Lower leg skin (tissue), 3 donors: ENCODE data around the gene KCNJ4.
"Not testable (repeated sequence)": the region's sequence is repeated elsewhere in the genome, so short reads cannot be mapped to it uniquely, and the experiment has no call there.

Source experiments
- CTCF ChIP-seq, 3 donors: fragments of 450-650 bp; IDR thresholded peaks; one replicate each; pipeline ENCODE4 v1.5.1; 2016; ENCODE audit warnings: antibody characterized with exemption in 3 of 3, mild to moderate bottlenecking in 3 of 3, moderate library complexity in 2 of 3
- POLR2A ChIP-seq, 2 donors: fragments of 450-650 bp; IDR thresholded peaks; one replicate each; pipeline ENCODE4 v1.6.1; 2016 to 2017; ENCODE audit warnings: antibody characterized with exemption in 2 of 2, mild to moderate bottlenecking in 1 of 2, moderate library complexity in 1 of 2

- not testable (repeated sequence) for TF ChIP-seq CTCF, POLR2A (IDR thresholded peaks at IDR 0.05)
Measured at GRCh38 chr22:38409916-38410315, 45.1 kb downstream of the KCNJ4 start.
